GM18873 (cell line): ENCODE measurements around the gene CAMTA1.
"Not testable (repeated sequence)": the region's sequence is repeated elsewhere in the genome, so short reads cannot be mapped to it uniquely, and the experiment has no call there.

ENCODE experiments used
- ATAC-seq: cut with Tn5 transposase; IDR thresholded peaks from one replicate; pipeline ENCODE4 v1.9.1; 2021; ENCODE audit warnings: mild to moderate bottlenecking, moderate library complexity, moderate number of reproducible peaks; ENCODE audit not compliant: unreplicated experiment, low FRiP score

CAMTA1 gene

DNA sequence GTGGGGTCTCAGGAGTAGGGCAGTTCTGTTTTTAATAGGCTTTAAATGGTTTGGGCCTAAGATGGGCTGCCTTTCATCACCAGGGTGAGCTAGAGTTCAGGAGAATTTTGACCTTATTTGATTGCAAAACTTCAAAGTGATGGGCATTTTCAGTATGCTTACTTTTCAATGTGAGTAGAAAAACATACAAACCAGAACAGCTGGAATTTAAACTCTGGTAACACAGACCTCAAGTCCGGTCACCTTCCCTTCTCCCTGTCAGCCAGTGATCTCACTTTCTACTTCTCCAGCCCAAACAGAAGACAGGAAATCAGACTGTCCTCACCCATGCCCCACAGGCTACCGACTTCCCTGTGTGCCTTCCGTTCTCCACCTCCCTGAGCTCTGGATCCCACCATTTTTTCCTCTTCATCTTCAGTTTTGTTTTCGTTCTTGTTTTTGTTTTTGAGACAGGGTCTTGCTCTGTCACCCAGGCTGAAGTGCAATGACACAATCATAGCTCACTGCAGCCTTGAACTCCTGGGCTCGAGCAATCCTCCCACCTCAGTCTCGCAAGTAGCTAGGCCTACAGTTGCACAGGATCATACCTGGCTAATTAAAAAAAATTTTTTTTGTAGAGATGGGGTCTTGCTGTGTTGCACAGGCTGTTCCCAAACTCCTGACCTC is 374.0 kb downstream of the CAMTA1 start:
- ATAC-seq: no peak

DNA sequence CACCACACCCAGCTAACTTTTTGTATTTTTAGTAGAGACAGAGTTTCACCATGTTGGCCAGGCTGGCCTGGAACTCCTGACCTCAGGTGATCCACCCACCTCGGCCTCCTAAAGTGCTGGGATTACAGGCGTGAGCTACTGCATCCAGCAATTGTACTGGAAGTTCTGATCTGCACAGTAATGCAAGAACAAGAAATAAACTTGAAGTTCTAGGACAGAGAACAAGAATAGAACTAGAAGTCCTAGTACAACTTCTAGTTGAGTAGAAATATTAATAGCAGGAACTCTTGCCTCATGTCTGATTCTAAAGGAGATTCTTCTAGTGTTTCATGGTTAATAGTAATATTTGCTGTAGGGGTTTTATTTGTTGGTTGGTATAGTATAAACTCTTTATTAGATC is 383.3 kb downstream of the CAMTA1 start:
- not testable (repeated sequence) for ATAC-seq

DNA sequence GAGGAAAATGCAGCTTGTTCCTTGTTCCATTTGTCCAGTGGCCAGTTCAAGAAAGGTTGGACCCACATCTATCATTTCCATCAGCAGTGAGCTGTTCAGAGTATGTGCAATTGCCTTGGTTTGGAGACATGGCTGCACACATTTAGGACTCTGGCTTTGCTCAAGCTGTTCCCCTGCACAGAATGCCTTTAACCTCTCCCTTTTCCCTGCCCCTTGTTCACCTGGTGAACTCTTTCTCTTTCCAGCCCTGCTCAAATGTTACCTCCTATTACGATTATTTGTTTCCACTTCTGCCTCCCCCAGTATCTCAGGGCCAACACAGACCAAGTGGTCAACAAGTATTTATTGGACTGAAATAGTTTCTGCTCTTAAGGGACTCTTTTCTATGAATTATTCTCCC is 385.9 kb downstream of the CAMTA1 start:
- no peak for ATAC-seq

DNA sequence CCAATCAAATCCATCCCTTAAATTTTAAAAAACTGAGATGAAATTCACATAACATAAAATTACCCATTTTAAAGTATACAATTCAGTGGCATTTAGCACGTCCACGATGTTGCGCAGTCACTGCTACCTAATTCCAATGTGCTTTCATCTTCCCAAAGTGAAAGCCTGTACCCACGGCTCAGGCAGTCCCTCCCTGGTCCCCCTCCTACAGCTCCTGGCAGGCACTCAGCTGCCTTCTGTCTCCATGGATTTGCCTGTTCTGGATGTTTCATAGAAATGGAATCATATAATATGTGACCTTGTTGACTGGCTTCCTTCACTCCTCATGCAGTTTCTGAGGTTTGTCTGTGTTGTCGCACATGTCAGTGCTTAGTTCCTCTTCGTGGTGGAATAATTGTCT is 386.3 kb downstream of the CAMTA1 start:
- no peak for ATAC-seq

DNA sequence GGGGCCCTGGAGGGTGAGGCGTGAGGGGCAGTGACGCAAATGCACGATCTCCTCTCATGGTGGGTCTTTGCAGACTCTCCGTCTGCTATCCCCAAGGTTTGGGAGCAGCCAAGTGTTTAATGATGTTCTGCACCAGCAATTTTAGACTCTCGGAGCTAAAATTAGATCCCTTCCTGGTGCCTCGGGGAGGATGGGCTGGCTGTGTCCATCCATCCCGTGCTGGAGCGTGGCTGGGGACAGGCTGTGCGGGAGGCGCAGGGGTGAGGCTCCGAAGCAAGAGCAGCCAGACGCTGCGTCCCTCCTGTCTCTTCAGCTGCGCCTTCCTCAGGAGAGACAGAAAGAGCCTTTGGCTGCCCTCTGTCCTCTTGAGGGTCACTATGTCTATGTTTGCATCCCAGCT is 387.6 kb downstream of the CAMTA1 start:
- ATAC-seq: no peak

DNA sequence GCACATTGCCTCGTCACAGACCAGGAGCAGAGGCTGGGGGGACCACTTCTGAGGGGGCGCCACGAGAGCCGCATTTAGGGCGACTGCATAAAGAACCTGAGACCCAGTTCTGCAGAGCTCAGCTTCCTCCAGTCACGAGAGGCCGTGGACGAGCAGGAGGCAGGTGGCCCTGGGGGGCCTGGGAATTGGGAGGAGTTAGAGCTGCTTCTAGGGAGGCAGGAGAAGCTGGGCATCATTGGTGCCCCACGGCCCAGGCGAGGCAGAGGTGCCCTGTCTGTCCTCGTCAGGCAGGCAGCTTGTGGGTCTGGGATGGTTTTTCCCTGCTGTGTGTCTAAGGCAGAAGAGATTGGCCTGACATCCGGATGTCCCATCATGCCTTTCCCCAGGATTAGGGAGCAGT is 389.3 kb downstream of the CAMTA1 start:
- ATAC-seq: no peak

DNA sequence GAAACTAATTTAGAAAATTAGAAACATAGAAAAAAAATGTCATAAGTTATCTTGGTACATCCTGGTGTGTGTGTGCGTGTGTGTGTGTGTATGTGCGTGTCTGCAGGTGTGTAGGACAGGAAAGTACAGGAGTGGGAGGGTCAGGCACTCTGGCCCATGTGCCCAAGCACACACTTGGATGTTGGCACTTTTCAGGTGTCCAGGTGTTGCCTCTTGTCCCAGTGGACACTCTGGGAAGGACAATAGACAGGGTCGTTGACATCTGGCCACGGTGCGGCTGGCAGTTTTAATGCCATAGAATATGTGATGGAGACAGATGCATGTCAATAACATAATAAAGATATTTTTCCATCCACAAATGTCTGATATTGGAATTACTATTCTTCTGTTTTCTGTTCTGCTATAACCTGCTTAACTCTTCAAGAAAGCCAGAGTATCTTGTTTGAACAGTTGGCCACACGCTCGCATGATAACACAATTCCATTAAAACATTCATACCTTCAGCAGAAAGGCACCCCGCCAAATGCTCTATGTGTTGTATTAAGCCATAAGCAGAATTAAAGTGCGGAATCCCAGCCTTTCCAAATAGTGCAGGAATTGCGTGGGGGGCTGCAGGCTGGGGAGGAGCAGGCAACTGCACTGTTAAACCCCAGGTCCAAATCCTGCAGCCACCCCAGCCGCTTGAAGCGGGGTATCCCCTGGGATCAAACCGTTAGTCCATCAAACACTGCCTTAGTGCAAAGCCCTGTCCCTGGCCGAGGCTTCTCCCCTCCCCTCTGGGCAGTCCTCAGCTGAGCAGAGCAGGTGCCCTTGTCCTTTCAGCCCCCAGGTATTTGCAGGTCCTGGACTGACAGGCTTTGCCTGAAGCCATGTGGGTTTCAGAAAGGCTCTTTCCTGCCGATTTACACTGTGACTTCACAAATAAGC is 390.0 kb downstream of the CAMTA1 start:
- no peak for ATAC-seq

DNA sequence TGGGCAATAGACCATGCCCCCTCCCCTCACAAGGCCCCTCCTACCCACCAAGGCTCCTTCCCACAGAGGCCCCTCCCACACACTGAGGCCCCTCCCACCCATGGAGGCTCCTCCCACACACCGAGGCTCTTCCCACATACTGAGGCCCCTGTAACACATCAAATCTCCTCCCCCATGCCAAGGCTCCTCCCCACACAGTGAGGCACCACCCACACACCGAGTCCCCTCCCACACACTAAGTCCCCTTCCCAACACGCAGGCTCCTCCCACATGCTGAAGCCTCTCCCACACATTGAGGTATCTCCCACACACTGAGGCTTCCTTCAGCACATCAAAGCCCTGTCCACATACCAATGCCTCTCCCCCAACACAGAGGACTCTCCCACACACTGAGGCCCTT is 391.8 kb downstream of the CAMTA1 start:
- no peak for ATAC-seq

DNA sequence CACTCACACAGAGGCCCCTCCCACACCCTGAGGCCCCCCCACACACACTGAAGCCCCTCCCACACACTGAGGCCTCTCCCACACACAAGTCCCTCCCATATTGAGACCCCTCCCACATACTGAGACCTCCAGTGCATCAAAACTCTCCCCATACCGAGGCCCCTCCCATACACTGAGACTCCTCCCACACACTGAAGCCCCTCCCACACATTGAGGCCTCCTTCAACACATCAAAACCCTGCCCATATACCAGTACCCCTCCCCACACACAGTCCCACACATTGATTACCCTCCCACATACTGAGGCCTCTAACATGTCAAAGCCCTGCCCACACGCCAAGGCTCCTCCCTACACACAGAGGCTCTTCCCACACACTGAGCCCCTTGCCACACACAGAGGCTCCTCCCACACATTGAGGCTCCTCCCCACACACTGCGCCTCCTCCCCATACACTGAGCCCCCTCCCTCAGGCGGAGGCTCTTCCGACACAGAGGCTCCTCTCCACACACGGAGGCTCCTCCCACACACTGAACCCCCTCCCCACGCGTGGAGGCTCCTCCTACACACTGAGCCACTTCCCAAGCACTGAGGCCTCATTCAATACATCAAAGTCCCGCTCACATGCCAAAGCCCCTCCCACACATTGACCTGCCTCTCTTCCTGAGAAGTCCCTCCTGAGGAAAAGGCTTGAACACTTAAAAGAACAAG is 392.3 kb downstream of the CAMTA1 start:
- ATAC-seq: no peak

DNA sequence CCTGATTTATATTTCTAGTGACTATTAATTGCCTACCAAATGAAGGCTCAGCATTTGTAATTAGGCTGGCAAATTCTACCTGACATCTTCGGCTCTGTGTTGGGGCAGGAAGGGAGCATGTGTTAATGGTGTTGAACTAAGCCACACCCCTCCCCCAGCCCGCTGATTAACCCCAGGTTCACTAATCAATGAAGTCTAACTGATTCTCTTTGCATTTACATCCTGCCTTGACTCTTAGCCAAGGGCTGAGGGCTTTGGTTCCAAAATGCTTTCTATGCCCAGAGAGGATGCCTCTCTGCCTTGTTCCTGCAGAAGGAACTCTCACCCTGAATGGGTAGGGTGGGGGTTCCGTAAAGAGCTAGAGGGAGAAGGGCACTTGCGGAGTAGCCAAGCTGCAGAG is 393.1 kb downstream of the CAMTA1 start:
- no peak for ATAC-seq

DNA sequence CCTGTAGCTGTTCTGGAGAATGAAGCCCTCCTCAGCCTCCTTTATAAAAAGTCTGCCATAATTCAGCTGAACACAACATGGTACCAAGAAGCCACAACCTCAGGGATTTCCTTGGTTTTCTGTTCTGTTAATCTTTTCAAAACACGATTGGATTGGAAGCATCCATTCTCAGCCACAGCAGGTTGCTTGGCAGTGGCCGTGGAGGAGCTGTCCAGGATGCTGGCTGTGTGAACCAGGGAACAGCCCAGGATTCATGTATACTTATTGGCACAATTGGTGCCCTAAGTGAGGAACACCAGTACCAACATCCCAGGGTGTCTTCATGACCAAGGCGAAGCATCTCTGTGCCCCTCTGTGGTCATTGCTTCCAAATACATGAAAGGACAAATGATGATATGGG is 393.5 kb downstream of the CAMTA1 start:
- ATAC-seq: no peak

DNA sequence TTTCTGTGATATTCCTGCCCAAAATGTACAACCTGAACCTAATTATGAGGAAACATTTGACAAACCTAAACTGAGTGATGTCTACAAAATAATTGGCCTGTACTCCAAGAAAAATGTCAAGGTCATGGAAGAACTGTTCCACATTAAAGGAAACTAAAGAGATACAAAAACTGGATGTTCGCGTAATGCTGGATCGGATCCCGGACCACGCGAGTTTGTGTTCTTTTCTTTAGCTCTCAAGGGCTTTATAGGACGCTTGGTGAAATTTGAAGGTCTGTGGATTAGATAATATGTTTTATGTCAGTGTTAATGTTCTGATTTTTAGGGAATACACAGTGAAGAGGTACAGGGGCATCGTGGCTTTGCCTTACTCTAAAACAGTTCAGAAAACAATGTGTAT is 400.5 kb downstream of the CAMTA1 start:
- no peak for ATAC-seq

DNA sequence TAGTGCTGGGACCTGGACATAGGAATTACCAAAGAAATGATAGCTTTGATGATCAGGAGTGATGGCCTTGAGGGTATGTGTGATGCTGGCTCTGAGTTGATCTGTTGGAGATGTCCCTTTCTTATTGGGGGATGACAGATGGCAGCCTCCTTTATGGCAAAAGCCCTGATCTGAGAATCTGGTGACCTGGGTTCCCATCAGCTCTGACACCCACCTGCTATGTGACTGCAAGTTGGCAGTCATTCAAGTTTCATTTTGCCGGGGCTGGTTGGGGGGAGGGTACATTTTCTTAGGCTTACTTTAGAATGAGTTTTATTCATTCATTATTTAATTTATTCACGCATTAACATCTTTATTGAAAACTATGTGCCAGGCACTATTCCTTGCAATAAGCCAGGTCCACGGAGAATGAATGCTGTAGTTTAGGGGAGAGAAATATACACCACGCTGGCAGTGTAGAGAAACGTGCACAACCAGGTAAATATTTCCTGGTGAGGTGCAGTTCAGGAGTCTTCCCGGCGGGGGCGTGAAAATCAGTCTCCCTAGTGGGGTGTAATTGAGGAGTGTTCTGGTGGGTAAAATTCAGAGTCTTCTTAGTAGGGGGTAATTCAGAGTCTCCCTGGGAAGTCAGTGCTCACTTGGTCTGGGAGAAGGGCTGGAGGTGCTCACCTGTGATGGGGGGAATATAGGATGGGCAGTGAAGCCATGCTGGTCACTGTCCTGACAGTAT is 401.3 kb downstream of the CAMTA1 start:
- ATAC-seq: no peak

DNA sequence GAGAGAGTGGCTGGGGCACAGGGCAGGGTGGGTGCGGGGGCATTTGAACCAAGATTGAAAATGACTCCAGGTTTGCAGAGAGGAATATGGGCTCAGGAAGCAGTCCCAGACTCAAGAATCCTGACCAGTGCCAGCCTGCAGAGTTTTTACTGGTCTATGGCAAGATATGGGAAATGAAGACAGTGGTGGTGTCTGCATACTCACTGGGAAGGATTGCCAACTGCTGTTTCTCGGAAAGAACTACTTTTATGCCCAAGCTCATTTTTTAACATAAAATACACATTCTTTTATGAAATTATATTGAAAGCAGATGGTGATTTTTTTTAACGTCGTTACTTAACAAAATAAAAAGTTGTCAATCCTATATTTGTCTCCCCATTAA is 401.8 kb downstream of the CAMTA1 start:
- no peak for ATAC-seq

DNA sequence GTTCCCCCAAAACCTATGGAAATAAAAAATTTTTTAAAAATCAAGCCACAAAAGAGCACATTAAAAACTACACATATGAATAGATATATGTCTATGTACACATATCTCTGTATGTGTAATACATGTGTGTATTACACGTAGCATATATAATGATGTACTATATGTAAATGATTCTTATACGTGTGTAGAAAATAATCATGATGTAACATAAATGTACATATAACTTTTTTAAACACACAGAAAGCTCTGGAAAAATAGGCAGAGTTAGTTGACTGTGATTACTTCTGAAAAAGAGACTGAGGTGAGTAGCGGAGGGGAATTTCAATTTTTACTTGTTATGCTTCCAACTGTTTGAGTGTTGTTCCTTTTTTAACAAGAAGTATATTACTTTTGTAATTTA is 405.0 kb downstream of the CAMTA1 start:
- no peak for ATAC-seq

DNA sequence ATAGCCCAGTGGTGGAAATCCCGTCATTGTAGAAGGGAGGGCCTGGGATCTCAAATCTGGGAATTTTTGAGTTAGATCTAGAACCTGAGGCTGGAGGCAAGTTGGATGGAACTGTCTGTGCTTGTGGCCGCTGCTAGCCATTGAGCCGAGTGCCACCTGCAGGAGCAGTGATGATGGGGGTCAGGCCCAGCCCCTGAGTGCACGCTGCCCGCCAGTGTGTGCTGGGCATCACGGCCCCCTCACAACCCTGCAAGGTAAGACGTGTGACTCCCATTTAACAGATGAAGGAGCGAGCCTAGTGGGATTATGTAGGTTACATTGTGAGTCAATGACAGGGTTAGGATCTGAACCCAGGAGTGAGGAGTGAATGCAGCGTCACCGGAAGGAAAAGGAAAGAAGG is 407.2 kb downstream of the CAMTA1 start:
- ATAC-seq: no peak

DNA sequence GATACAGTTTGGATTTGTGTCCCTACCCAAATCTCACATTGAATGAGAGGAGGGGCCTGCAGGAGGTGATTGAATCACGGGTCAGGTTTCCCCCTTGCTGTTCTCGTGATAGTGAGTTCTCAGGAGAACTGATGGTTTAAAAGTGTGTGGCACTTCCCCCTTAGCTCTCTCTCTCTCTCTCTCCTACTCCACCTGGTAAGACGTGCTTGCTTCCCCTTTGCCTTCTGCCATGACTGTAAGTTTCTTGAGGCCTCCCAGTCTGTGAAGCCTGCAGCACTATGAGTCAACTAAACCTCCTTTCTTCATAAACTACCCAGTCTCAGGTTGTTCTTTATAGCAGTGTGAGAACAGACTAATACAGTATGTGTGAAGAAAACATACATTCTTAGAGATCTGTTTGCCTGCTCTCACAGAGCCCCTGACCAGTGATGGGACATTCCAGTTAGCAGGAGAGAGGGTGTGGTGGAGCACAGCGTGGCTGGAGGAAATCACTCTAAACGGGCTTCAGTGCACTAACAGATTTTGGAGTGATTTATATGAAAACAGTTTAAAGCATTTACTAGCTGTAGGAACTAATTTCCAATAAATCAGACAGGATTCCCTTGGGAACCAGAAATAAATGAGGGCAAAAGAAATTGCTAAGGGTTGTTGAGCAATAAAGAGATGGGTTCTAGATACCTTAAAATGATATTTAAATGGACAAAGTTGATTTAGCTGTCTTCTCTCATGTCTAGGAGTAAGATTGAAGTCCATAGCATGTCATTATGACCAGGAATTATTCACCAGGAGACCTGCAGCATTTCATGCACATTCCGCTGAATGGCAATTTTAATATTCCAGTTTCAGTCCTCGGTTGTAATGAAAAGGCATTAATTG is 411.0 kb downstream of the CAMTA1 start:
- ATAC-seq: no peak

DNA sequence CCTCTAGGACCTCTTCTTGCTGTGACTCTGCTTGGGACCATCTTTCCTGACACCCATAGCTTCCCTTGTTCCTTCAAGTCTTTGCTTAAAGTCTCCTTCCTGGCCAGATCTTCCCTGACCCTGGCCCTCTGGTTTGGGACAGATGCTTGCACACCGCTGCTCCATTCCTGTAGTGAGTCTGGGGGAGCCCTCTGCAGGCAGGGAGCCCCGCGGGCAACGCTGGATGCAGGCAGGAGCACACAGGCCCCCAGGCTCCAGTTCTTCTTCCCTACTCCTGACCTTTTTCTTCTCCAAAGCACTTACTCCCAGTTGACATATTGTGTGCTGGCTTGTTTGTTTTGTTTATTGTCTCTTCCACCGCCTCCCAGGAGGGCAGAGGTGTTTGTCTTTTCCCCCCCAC is 413.4 kb downstream of the CAMTA1 start:
- no peak for ATAC-seq

DNA sequence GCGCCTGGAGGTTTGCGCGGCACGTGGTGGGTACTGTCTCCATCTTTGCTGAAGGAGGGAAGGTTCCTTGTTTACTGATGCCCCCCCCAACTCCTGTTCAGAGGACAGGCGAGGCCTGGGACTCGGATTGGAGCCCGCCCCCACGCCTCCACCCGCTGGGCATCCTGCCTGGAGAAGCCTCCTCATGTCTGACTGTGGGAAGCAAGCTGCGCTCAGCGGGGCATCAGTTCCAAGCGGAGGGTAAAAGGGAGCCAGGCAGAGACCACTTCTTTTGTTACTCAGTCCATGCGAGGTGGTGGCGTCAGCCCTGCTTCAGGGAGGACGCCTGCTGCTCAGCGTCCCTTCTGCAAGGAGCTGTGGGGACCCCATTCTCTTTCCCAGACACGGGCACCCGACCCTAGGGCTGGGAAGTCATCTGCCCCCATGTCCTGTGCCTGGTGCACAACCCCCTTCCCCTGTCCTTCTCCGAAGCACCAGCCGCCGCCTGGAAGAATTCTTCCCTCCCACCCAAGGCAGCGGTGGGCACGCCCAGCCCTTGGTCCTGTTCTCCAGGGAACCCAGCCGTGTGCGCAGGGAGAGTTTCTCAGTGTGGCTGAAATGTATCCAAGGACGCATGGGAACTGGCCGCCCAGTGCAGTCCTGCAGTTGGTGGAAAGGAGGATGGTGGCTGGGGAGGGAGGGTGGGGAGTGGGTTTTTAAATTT is 414.0 kb downstream of the CAMTA1 start:
- ATAC-seq: no peak
